ENCODE results near the gene PARP14. TPM values are rescaled to one million over a fixed set of nuclear protein-coding genes. Genes with fewer than 3 reads are reported as not detected.

Gene PARP14
- total and polyA plus RNA-seq, 2 donors (not counting 3 experiments of a cell fraction or from before 2014, with no cell fraction given): 19.7 to 41.5 TPM

GRCh38 chr3:122691195-122691594, 10.6 kb downstream of the PARP14 start:
- POLR2A ChIA-PET: no interaction called here
- TF ChIP-seq MYC (IDR thresholded peaks at IDR 0.05; ENCODE audit: low read depth, low read length) (no peak), JUN (IDR thresholded peaks at IDR 0.05; ENCODE audit: borderline replicate concordance, insufficient read depth, insufficient read length, low read depth) (no peak), FOS (IDR thresholded peaks at IDR 0.05; ENCODE audit: borderline replicate concordance, insufficient read depth, low read length) (no peak), EZH2 (IDR thresholded peaks at IDR 0.05; ENCODE audit: borderline replicate concordance, low read depth, low read length, severe bottlenecking) (no peak), POLR2AphosphoS5 (IDR thresholded peaks at IDR 0.05; ENCODE audit: insufficient read depth, low read depth, low read length) (no peak), GATA2 (IDR thresholded peaks at IDR 0.05; ENCODE audit: insufficient read depth, insufficient read length, low read depth, low read length) (no peak), POLR2A (IDR thresholded peaks at IDR 0.05; ENCODE audit: low read depth, low read length) (no peak)
- TF ChIP-seq, protein P1, sequence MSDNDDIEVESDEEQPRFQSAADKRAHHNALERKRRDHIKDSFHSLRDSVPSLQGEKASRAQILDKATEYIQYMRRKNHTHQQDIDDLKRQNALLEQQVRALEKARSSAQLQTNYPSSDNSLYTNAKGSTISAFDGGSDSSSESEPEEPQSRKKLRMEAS (IDR thresholded peaks at IDR 0.05; ENCODE audit: insufficient read depth, insufficient read length): no peak
- TF ChIP-seq, protein P2, sequence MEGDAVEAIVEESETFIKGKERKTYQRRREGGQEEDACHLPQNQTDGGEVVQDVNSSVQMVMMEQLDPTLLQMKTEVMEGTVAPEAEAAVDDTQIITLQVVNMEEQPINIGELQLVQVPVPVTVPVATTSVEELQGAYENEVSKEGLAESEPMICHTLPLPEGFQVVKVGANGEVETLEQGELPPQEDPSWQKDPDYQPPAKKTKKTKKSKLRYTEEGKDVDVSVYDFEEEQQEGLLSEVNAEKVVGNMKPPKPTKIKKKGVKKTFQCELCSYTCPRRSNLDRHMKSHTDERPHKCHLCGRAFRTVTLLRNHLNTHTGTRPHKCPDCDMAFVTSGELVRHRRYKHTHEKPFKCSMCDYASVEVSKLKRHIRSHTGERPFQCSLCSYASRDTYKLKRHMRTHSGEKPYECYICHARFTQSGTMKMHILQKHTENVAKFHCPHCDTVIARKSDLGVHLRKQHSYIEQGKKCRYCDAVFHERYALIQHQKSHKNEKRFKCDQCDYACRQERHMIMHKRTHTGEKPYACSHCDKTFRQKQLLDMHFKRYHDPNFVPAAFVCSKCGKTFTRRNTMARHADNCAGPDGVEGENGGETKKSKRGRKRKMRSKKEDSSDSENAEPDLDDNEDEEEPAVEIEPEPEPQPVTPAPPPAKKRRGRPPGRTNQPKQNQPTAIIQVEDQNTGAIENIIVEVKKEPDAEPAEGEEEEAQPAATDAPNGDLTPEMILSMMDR (IDR thresholded peaks at IDR 0.05; ENCODE audit: extremely low read depth in 1 of 2, insufficient read depth in 1 of 2, low read depth in 1 of 2, low read length in 2 of 2): no peak
- CTCF ChIA-PET: no interaction called here
- Histone ChIP-seq H3K27me3 (ENCODE audit: control insufficient read depth in 2 of 2, insufficient read depth in 2 of 2, low read length in 2 of 2) (no peaks in the 10 kb centered on the region), H3K4me1 (ENCODE audit: control insufficient read depth, extremely low read depth, insufficient read depth, low read length) (no peaks in the 10 kb centered on the region), H3K9me1 (replicated peaks; ENCODE audit: control insufficient read depth, extremely low read depth, insufficient read depth, low read length) (no peaks in the 10 kb centered on the region), H2AFZ (ENCODE audit: low read depth, low read length) (no peak overlapping the region), H3K9ac (replicated peaks; ENCODE audit: extremely low read depth, insufficient read depth, low read length) (no peak overlapping the region), H3K27ac (ENCODE audit: insufficient read depth, low read depth, low read length) (no peak overlapping the region), H3K4me2 (ENCODE audit: insufficient read depth, low read length) (no peak overlapping the region), H3K79me2 (ENCODE audit: control insufficient read depth, insufficient read depth, low read length) (no peaks in the 10 kb centered on the region), H3K4me3 (replicated peaks in 1 of 3; ENCODE audit: insufficient read depth in 1 of 3, low read depth in 1 of 3, low read length in 3 of 3) (no peak overlapping the region), H4K20me1 (replicated peaks; ENCODE audit: control insufficient read depth, extremely low read depth, insufficient read depth, low read length) (no peaks in the 10 kb centered on the region), H3K9me3 (replicated peaks; ENCODE audit: control insufficient read depth, insufficient read depth, low read length) (no peaks in the 10 kb centered on the region), H3K36me3 (ENCODE audit: control insufficient read depth in 2 of 2, extremely low read depth in 1 of 2, insufficient read depth in 2 of 2, low read length in 2 of 2) (peaks cover 3 to 37% of the 10 kb centered on the region in 2 experiments)
- dilution Hi-C loops (cut with MboI; ENCODE audit: extremely low pct_ligation_motif_present, low sequenced_read_pairs): no loop called here
- FAIRE-seq (no peak), DNase-seq (ENCODE audit: low read depth, low spot score) (peak; percentile 10)
- BruUV-seq (replicated peaks): no TSS peak
- intact Hi-C loops (cut with micrococcal nuclease): no loop called here

Measured in endothelial cell of umbilical vein (primary cell).